HepG2 (cell line): ENCODE measurements around the gene TNXB. TPM values are rescaled to one million over a fixed set of nuclear protein-coding genes. Genes with fewer than 3 reads are reported as not detected.

Experiments
- ATAC-seq: fragments of 200-7000 bp; cut with Tn5 transposase; 3 replicates; pipeline ENCODE4 v1.9.1; 2020; ENCODE audit warnings: mild to moderate bottlenecking, moderate library complexity
- BruUV-seq: library from RNA; stranded (reverse); fragments of 400-500 nt; replicated peaks from 2 replicates; lab custom pipeline; 2021; lab: Mats Ljungman, UMichigan
- CTCF ChIA-PET: fragments of 300-600 bp; formaldehyde crosslinking; extraction: SDS; loops from one replicate; lab custom pipeline; 2021; ENCODE audit warnings: low total read pairs, inconsistent platforms, low intra/inter-chr PET ratio; lab: Yijun Ruan, JAX
- POLR2A ChIA-PET: fragments of 350-600 bp; sonication (Branson Sonifier 250); formaldehyde crosslinking; loops from one replicate; lab custom pipeline; 2020; ENCODE audit warnings: antibody characterized with exemption, inconsistent platforms; lab: Yijun Ruan, JAX
- DNase-seq: peaks from one replicate; pipeline ENCODE4 v3.0.0-alpha.2; 2015; ENCODE audit warnings: low spot score
- FAIRE-seq: peaks from 3 replicates; lab custom pipeline; 2011; peaks lifted over from hg19 to GRCh38; lab: Jason Lieb, UNC
- H2AFZ ChIP-seq: one replicate; pipeline ENCODE4 v1.6.1; 2011; ENCODE audit warnings: low read length, inconsistent platforms
- H3K27ac ChIP-seq: fragments of 300-600 bp; 3 replicates; pipeline ENCODE4 v1.8.0; 2011; ENCODE audit warnings: mixed run types, mild to moderate bottlenecking, mixed read lengths, low read length, inconsistent platforms; ENCODE audit not compliant: insufficient read depth; ENCODE audit errors: extremely low read length
- H3K27me3 ChIP-seq, 2 experiments: fragments of 200-600 bp in 1 of 2; 2 replicates in 1 of 2; 3 replicates in 1 of 2; pipeline versions ENCODE4 v1.6.0 to v1.8.0; 2011; ENCODE audit warnings: low read length in 2 of 2, mild to moderate bottlenecking in 2 of 2, moderate library complexity in 2 of 2, inconsistent platforms in 1 of 2; ENCODE audit not compliant: insufficient read depth in 2 of 2, control insufficient read depth in 1 of 2
- H3K36me3 ChIP-seq, 2 experiments: fragments of 200-600 bp in 1 of 2; replicated peaks in 1 of 2; 2 replicates in 1 of 2; 3 replicates in 1 of 2; pipeline versions ENCODE4 v1.5.1 to v1.8.0; 2011; ENCODE audit warnings: low read length in 2 of 2, inconsistent platforms in 1 of 2; ENCODE audit not compliant: insufficient read depth in 2 of 2, control insufficient read depth in 1 of 2
- H3K4me1 ChIP-seq: 2 replicates; pipeline ENCODE4 v1.5.1; 2012; ENCODE audit warnings: low read length, inconsistent platforms; ENCODE audit not compliant: insufficient read depth
- H3K4me2 ChIP-seq: 2 replicates; pipeline ENCODE4 v1.6.0; 2011; ENCODE audit warnings: low read depth, low read length, inconsistent platforms
- H3K4me3 ChIP-seq, 3 experiments: fragments of 200-600 bp in 1 of 3; sonication (generic), shearing (Covaris generic) in 1 of 3; replicated peaks in 1 of 3; 2 replicates each; pipeline ENCODE4 v1.5.1; 2011 to 2016; ENCODE audit warnings: low read length in 3 of 3, inconsistent platforms in 2 of 3, low read depth in 2 of 3, mild to moderate bottlenecking in 2 of 3, control low read depth in 1 of 3, mixed read lengths in 1 of 3; ENCODE audit not compliant: insufficient read depth in 1 of 3
- H3K79me2 ChIP-seq: one replicate; pipeline ENCODE4 v1.6.1; 2011; ENCODE audit warnings: low read length, inconsistent platforms; ENCODE audit not compliant: insufficient read depth
- H3K9ac ChIP-seq: 2 replicates; pipeline ENCODE4 v1.6.0; 2011; ENCODE audit warnings: mild to moderate bottlenecking, low read depth, low read length, inconsistent platforms; ENCODE audit not compliant: insufficient read depth
- H3K9me3 ChIP-seq: 2 replicates; pipeline ENCODE4 v1.5.1; 2012; ENCODE audit warnings: mild to moderate bottlenecking, low read length
- H4K20me1 ChIP-seq: 2 replicates; pipeline ENCODE4 v1.6.0; 2011; ENCODE audit warnings: inconsistent platforms, mild to moderate bottlenecking, low read length, moderate library complexity; ENCODE audit not compliant: insufficient read depth
- ELK4 ChIP-seq: sonication (generic); formaldehyde crosslinking; IDR thresholded peaks from 2 replicates; pipeline ENCODE4 v1.9.0; 2021; ENCODE audit warnings: missing genetic modification reagents, borderline replicate concordance
- GPN1 ChIP-seq: sonication (generic); formaldehyde crosslinking; IDR thresholded peaks from 2 replicates; pipeline ENCODE4 v1.5.1; 2020; ENCODE audit warnings: missing genetic modification reagents, borderline replicate concordance
- NFE2L1 ChIP-seq: sonication (generic); formaldehyde crosslinking; IDR thresholded peaks from 2 replicates; pipeline ENCODE4 v1.4.0; 2020; ENCODE audit warnings: missing genetic modification reagents, mild to moderate bottlenecking, borderline replicate concordance
- SRSF1 ChIP-seq: fragments of 200-400 bp; formaldehyde crosslinking; optimal IDR thresholded peaks from 2 replicates; pipeline ENCODE3; 2017; ENCODE audit warnings: mild to moderate bottlenecking, low read depth, low read length, moderate library complexity
- UBTF ChIP-seq: sonication (generic); formaldehyde crosslinking; IDR thresholded peaks from 2 replicates; pipeline ENCODE4 v1.4.0; 2020; ENCODE audit warnings: mild to moderate bottlenecking, missing genetic modification reagents
- ZNF124 ChIP-seq: sonication (generic); formaldehyde crosslinking; IDR thresholded peaks from 2 replicates; pipeline ENCODE4 v1.4.0; 2020; ENCODE audit warnings: missing genetic modification reagents
- ZNF879 ChIP-seq: sonication (generic); formaldehyde crosslinking; IDR thresholded peaks from 2 replicates; pipeline ENCODE4 v1.8.1; 2023; ENCODE audit warnings: missing genetic modification reagents
- WGBS: methylation state at CpG from one replicate; pipeline ENCODE4 v1.1.6; 2017; ENCODE audit warnings: low lambda C conversion rate; 5-methylcytosine and 5-hydroxymethylcytosine counted together
- in situ Hi-C: cut with HindIII; loops from 2 replicates; pipeline ENCODE4 v1.10.0; 2017; ENCODE audit warnings: low pct_unique_long_range_greater_than_20kb; ENCODE audit not compliant: extremely low pct_ligation_motif_present
- intact Hi-C: fragments of 100-400 bp; cut with micrococcal nuclease; formaldehyde crosslinking; loops from one replicate; pipeline ENCODE4 v1.10.0; 2022; ENCODE audit not compliant: unreplicated experiment
- polyA plus RNA-seq, 8 experiments: library from polyadenylated mRNA; depleted of rRNA in 3 of 8; stranded (reverse) in 7 of 8; unstranded in 1 of 8; fragments of >200 nt; fragmentation: Illumina TruSeq in 4 of 8; extraction: Trizol in 4 of 8; gene quantifications; 2 replicates each; pipeline versions ENCODE4 v1.2.1 to v1.2.3, GENCODE V29; 2011 to 2016; ENCODE audit warnings: low read depth in 4 of 8, missing spikeins in 1 of 8, mixed read lengths in 1 of 8; ENCODE audit not compliant: insufficient read depth in 1 of 8
- total RNA-seq, 5 experiments: library from RNA; depleted of rRNA; stranded (reverse); fragments of >200 nt; fragmentation: Illumina TruSeq; extraction: Trizol; gene quantifications; 2 replicates each; pipeline ENCODE4 v1.2.3, GENCODE V29; 2016; ENCODE audit warnings: low read depth in 1 of 5
- TF ChIP-seq, protein P1 (sequence below), 2 experiments: sonication (generic) in 1 of 2; formaldehyde crosslinking in 1 of 2; IDR thresholded peaks; 2 replicates each; pipeline versions ENCODE4 v1.4.0 to v1.6.1; 2016 to 2020; ENCODE audit warnings: borderline replicate concordance in 1 of 2, low read depth in 1 of 2, mild to moderate bottlenecking in 1 of 2, missing genetic modification reagents in 1 of 2
- TF ChIP-seq, protein P2 (sequence below): sonication (generic); formaldehyde crosslinking; IDR thresholded peaks from 2 replicates; pipeline ENCODE4 v1.5.1; 2020; ENCODE audit warnings: missing genetic modification reagents, mild to moderate bottlenecking, borderline replicate concordance

Gene TNXB
- total and polyA plus RNA-seq, 2 of the 13 experiments (the other 11 are each of a cell fraction or from before 2014, with no cell fraction given) = 1.6 to 2.7 TPM

DNA sequence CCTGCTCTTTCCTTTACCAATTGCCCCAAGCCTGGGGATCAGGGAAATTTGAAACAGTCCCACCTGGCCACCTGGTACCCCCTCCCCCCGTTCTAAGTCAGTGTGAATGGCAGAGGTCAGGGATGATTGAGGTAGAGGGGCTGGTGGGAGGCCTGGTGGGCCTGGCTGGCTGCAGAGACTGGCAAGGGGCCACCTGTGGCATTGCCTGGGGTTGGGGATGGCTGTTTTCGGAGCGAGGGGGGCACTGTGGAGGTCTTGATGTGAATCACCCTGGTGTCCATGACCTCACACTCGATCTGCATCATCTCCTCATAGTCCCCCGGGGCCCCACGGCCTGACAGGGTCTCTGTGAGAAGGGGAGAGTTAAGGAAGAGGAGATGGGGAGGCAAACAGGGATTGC, 6.5 kb upstream of the TNXB start:
- POLR2A ChIA-PET = interaction anchor here (0.9 to 2.3 kb wide), 3 partner anchors 10 to 75 kb away, joined by 3 to 17 read pairs (median 3); partner anchors contain the start of genes ATF6B, FKBPL and PBX2
- H3K27ac ChIP-seq = no peak overlapping the region
- no peak overlapping the region for H3K9ac ChIP-seq
- TF ChIP-seq GPN1 (CRISPR knock-in tag) (no peak), ZNF124 (no peak), NFE2L1 (CRISPR knock-in tag) (no peak), SRSF1 (no peak), UBTF (CRISPR knock-in tag) (no peak), ZNF879 (CRISPR knock-in tag) (no peak), ELK4 (CRISPR knock-in tag) (no peak)
- TF ChIP-seq, protein P1, sequence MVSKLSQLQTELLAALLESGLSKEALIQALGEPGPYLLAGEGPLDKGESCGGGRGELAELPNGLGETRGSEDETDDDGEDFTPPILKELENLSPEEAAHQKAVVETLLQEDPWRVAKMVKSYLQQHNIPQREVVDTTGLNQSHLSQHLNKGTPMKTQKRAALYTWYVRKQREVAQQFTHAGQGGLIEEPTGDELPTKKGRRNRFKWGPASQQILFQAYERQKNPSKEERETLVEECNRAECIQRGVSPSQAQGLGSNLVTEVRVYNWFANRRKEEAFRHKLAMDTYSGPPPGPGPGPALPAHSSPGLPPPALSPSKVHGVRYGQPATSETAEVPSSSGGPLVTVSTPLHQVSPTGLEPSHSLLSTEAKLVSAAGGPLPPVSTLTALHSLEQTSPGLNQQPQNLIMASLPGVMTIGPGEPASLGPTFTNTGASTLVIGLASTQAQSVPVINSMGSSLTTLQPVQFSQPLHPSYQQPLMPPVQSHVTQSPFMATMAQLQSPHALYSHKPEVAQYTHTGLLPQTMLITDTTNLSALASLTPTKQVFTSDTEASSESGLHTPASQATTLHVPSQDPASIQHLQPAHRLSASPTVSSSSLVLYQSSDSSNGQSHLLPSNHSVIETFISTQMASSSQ (IDR thresholded peaks at IDR 0.05; ENCODE audit: low read depth) = no peak
- TF ChIP-seq, protein P1 (CRISPR knock-in tag; IDR thresholded peaks at IDR 0.05; ENCODE audit: borderline replicate concordance) = no peak
- TF ChIP-seq, protein P2, sequence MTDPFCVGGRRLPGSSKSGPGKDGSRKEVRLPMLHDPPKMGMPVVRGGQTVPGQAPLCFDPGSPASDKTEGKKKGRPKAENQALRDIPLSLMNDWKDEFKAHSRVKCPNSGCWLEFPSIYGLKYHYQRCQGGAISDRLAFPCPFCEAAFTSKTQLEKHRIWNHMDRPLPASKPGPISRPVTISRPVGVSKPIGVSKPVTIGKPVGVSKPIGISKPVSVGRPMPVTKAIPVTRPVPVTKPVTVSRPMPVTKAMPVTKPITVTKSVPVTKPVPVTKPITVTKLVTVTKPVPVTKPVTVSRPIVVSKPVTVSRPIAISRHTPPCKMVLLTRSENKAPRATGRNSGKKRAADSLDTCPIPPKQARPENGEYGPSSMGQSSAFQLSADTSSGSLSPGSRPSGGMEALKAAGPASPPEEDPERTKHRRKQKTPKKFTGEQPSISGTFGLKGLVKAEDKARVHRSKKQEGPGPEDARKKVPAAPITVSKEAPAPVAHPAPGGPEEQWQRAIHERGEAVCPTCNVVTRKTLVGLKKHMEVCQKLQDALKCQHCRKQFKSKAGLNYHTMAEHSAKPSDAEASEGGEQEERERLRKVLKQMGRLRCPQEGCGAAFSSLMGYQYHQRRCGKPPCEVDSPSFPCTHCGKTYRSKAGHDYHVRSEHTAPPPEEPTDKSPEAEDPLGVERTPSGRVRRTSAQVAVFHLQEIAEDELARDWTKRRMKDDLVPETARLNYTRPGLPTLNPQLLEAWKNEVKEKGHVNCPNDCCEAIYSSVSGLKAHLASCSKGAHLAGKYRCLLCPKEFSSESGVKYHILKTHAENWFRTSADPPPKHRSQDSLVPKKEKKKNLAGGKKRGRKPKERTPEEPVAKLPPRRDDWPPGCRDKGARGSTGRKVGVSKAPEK = no peak

More for the DNA sequence above, 6.5 kb upstream of the TNXB start:
- H3K4me2 ChIP-seq = no peak overlapping the region
- in situ Hi-C loops = loop anchor here (5.0 kb wide), 1 partner anchor 37 kb away; the partner anchor contains the start of genes PPT2 and PRRT1
- H3K27me3 ChIP-seq = no peaks in the 10 kb centered on the region
- no peak overlapping the region for H3K4me3 ChIP-seq
- no peaks in the 10 kb centered on the region for H3K79me2 ChIP-seq
- 88% methylated on average over 6 of the region's 6 CpGs for WGBS
- CTCF ChIA-PET = no interaction called here
- BruUV-seq = TSS peak; percentile 34
- peaks cover 11 to 38% of the 10 kb centered on the region in 2 experiments for H3K36me3 ChIP-seq
- DNase-seq (no peak), ATAC-seq (no peak), FAIRE-seq (no peak)
- H2AFZ ChIP-seq = no peak overlapping the region
- H4K20me1 ChIP-seq = no peaks in the 10 kb centered on the region
- H3K9me3 ChIP-seq = no peaks in the 10 kb centered on the region
- intact Hi-C loops = loop anchor here (5.0 kb wide), 1 partner anchor 82 kb away; no protein-coding TSS in a partner anchor
- peaks cover 31% of the 10 kb centered on the region for H3K4me1 ChIP-seq
